ENCODE data around the gene RBP3.

RBP3 gene

GRCh38 chr10:47339186-47339735 is 8.9 kb upstream of the RBP3 start:
- DNase-seq: no peak

DNA sequence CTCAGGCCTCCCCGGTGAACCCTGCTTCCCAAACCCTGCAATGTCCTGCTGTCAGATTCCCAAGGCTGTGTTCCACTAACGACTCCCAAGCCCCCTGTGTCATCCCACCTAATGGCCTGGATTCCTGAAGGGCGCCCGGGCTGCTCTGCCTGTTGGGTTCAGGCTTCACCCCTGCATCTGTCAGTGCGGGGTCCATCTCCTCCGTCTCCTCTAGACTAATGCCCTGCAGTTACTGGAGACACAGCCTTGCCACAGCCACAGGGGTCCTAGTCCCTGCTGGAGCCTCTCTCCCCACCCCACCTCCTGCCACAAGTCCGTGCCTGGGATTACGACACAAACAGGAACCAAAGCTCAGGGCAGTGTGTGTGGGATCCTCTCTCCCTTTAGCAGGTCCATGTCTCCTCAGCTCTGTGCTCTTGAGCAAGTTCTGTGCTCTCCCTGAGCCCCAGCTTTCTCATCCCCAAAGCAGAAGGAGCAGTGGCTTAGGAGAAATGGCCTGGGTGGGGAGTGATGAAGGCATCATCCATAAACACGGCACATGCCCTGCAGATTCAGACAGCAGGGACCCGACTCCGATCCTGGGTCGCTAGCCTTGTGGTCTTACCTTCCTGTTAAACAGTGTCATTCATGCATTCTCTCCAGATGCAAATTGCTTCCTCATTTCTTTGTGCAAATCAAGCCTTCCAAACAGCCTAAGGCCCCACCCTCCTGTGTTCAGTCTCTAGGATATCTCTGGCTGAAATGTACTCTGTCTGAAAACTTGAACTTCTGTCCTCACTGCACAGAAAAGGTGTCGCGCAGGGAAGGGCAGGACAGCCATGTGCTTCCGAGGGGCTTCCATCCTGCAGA is 8.2 kb upstream of the RBP3 start:
- no peak for DNase-seq

DNA sequence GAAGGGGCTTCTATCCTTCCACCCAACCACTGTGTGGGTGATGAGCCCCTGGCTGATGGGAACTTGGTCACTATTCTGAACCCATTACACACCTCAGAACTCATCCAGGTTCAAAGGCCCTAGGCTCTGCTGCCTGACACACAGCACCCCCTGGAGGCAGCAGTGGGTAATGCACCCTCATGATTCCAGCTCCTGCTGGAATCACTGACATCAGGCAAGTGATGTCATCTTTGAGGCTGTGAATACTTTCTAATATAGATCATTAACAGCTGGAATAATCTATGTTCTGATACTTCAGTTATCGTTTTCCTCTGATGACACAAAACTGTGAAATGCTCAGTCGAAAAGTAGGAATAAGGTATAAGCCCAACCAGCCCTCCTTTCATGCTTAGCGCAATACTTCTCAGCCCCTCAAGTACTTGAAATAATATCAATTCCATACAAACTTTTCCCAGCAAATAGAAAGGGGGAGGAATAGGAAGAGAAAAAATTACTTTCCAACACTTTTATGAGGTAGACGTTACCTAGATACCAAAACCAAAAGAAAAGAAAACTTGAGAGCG is 7.5 kb upstream of the RBP3 start:
- peak; percentile 43 for DNase-seq

- no peak for DNase-seq
Observed at GRCh38 chr10:47344996-47345870, 2.9 kb upstream of the RBP3 start.

DNA sequence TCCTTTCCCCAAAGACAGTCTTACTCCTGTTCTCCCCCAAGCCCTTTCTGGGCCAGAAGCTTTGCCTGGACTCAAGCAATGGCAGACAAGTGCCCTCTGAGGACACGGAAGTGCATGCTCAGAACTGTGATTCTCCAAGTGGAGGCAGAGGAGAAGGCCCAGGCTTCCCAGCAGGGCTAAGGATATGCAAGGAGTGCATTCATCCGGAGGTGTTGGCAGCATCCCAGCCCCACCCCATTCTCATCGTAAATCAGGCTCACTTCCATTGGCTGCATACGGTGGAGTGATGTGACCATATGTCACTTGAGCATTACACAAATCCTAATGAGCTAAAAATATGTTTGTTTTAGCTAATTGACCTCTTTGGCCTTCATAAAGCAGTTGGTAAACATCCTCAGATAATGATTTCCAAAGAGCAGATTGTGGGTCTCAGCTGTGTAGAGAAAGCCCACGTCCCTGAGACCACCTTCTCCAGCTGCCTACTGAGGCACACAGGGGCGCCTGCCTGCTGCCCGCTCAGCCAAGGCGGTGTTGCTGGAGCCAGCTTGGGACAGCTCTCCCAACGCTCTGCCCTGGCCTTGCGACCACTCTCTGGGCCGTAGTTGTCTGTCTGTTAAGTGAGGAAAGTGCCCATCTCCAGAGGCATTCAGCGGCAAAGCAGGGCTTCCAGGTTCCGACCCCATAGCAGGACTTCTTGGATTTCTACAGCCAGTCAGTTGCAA is 1.4 kb upstream of the RBP3 start:
- DNase-seq: no peak

DNA sequence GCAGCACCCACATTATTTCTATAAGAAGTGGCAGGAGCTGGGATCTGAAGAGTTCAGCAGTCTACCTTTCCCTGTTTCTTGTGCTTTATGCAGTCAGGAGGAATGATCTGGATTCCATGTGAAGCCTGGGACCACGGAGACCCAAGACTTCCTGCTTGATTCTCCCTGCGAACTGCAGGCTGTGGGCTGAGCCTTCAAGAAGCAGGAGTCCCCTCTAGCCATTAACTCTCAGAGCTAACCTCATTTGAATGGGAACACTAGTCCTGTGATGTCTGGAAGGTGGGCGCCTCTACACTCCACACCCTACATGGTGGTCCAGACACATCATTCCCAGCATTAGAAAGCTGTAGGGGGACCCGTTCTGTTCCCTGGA is 874 bp upstream of the RBP3 start:
- DNase-seq: no peak

DNA sequence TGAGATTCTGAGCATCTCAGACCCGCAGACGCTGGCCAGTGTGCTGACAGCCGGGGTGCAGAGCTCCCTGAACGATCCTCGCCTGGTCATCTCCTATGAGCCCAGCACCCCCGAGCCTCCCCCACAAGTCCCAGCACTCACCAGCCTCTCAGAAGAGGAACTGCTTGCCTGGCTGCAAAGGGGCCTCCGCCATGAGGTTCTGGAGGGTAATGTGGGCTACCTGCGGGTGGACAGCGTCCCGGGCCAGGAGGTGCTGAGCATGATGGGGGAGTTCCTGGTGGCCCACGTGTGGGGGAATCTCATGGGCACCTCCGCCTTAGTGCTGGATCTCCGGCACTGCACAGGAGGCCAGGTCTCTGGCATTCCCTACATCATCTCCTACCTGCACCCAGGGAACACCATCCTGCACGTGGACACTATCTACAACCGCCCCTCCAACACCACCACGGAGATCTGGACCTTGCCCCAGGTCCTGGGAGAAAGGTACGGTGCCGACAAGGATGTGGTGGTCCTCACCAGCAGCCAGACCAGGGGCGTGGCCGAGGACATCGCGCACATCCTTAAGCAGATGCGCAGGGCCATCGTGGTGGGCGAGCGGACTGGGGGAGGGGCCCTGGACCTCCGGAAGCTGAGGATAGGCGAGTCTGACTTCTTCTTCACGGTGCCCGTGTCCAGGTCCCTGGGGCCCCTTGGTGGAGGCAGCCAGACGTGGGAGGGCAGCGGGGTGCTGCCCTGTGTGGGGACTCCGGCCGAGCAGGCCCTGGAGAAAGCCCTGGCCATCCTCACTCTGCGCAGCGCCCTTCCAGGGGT is 703 bp downstream of the RBP3 start:
- DNase-seq: no peak

- no peak for DNase-seq
Observed at GRCh38 chr10:47349516-47349915, 1.4 kb downstream of the RBP3 start.

- DNase-seq: no peak
Observed at GRCh38 chr10:47349941-47350371, 1.8 kb downstream of the RBP3 start.

DNA sequence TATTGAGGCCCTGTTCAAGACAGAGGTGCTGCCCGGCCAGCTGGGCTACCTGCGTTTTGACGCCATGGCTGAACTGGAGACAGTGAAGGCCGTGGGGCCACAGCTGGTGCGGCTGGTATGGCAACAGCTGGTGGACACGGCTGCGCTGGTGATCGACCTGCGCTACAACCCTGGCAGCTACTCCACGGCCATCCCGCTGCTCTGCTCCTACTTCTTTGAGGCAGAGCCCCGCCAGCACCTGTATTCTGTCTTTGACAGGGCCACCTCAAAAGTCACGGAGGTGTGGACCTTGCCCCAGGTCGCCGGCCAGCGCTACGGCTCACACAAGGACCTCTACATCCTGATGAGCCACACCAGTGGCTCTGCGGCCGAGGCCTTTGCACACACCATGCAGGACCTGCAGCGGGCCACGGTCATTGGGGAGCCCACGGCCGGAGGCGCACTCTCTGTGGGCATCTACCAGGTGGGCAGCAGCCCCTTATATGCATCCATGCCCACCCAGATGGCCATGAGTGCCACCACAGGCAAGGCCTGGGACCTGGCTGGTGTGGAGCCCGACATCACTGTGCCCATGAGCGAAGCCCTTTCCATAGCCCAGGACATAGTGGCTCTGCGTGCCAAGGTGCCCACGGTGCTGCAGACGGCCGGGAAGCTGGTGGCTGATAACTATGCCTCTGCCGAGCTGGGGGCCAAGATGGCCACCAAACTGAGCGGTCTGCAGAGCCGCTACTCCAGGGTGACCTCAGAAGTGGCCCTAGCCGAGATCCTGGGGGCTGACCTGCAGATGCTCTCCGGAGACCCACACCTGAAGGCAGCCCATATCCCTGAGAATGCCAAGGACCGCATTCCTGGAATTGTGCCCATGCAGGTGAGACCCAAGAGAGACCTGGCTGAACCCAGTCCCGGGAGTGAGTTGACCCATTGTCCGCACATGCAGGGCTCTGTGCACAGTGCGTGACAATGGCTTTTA is 2.8 kb downstream of the RBP3 start:
- no peak for DNase-seq

DNA sequence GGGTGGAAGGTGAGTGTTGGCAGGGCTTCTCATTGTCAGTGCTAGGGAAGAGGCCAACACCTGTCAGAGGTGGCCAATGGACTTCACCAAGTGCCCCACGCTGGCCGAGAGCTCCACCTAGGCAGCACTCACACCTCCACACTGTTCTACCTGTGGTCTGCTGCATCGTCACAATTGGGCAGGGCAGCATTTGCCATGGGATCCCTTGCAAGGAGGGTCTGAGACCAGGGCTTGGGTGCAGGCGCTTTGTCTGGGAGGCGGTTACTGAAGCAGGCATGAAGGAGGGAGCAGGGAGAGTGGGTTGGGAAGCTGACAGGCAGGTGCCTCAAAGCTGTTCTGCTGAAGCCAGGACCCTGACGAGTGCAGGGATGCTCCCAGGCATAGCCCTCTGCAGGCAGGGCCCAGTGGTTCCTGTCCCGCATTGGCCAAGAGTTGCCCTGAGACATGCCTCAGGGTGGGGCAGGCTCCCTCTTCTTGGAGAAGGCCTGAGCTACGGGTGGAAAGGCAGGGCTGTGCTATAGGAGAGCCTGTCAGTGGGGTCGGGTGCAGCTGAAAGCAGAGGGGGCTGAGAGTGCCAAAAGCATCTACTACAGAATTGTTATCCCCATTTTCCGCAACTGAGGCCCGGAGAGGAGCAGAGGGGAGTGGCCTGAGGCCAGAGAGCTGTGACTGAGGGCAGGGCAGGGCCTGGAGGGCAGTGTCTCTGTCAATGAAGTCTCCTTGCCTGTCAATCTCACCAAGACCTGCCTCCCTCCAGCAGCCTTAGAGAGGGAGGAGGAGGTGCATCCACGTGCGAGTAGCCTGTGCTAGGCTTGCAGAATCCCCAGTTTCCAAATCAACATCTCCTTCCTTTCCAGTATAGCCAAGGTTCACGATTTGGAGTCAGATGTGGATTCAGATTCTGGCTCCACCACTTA is 4.0 kb downstream of the RBP3 start:
- DNase-seq: no peak

- DNase-seq: no peak
Observed at GRCh38 chr10:47353351-47353750, 5.2 kb downstream of the RBP3 start.

GRCh38 chr10:47354165-47354564 is 6.0 kb downstream of the RBP3 start:
- no peak for DNase-seq

GRCh38 chr10:47354900-47355299 is 6.7 kb downstream of the RBP3 start:
- DNase-seq: no peak

DNA sequence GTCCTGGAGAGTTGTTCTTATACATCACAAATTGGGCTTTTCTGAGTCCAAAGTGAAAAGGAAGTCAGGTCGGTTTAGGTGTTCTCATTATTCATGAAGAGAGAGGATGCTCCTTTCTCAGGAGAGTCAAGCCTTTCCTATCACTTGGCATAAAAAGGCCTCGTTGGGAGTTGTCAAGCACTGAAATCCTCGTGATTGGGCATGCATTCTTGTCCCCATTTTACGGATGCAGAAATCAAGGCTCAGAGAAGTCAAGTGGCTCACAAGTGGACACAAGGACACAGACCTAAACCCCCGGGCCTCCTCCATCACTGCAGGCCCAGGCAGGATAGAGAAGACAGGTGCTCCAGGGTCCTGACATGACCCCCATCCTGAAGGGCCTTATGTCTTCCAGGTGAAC is 8.5 kb downstream of the RBP3 start:
- DNase-seq: no peak

GRCh38 chr10:47357131-47357582 is 9.0 kb downstream of the RBP3 start:
- no peak for DNase-seq

- no peak for DNase-seq
Observed at GRCh38 chr10:47357911-47358310, 9.7 kb downstream of the RBP3 start.

DNA sequence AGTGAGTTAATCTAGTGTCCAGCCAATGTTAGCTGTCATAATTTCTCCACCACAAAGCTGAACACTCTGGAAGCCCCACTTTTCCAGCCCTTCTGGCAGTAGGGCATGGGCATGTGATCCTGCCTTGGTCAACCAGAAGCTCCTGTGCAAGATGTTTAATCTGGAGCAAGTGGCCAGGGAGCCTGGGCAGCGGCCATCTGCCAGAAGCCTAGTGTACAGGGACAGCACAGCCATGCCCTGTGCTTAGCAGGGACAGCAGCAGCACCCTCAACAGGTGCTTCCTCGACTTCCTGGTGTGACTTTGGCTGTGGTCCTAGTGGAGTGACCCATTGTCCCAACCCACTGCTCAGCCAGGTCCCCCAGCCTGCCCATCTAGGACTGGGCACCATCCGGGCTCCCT is 10.3 kb downstream of the RBP3 start:
- DNase-seq: no peak

GRCh38 chr10:47359101-47359500 is 10.9 kb downstream of the RBP3 start:
- no peak for DNase-seq
